Retinal pigment epithelial cell (primary cell): ENCODE data around the gene ACP4.
A peak's percentile ranks its signal among the peaks of the same experiment; 100 is the strongest.

ENCODE experiments used
- DNase-seq: peaks from one replicate; pipeline ENCODE4 v3.0.0-alpha.2; 2010; ENCODE audit warnings: low read depth
- H3K4me3 ChIP-seq: 2 replicates; pipeline ENCODE4 v1.5.1; 2011; ENCODE audit warnings: mild to moderate bottlenecking, low read length, control low read depth, moderate library complexity
- CTCF ChIP-seq: conservative IDR thresholded peaks from 2 replicates; pipeline ENCODE4 v1.5.1; 2011; ENCODE audit warnings: low read depth, low read length, control low read depth, inconsistent platforms

ACP4 gene

GRCh38 chr19:50792272-50793250 is 2.3 kb downstream of the ACP4 start:
- no peak for TF ChIP-seq CTCF
- no peak overlapping the region for H3K4me3 ChIP-seq

GRCh38 chr19:50793558-50794065 is 3.4 kb downstream of the ACP4 start:
- no peak for TF ChIP-seq CTCF
- H3K4me3 ChIP-seq: no peak overlapping the region
- no peak for DNase-seq

More at GRCh38 chr19:50792272-50793250, 2.3 kb downstream of the ACP4 start:
- DNase-seq: no peak

- no peak for DNase-seq
Observed at GRCh38 chr19:50794074-50794875, 4.1 kb downstream of the ACP4 start.

GRCh38 chr19:50794876-50795663 is 4.9 kb downstream of the ACP4 start:
- DNase-seq: no peak
- TF ChIP-seq CTCF: peak; percentile 33
- no peak overlapping the region for H3K4me3 ChIP-seq

More at GRCh38 chr19:50794074-50794875, 4.1 kb downstream of the ACP4 start:
- no peak overlapping the region for H3K4me3 ChIP-seq
- peak; percentile 30 for TF ChIP-seq CTCF

- DNase-seq: no peak
- no peak overlapping the region for H3K4me3 ChIP-seq
- no peak for TF ChIP-seq CTCF
Observed at GRCh38 chr19:50795664-50796073, 5.5 kb downstream of the ACP4 start.

GRCh38 chr19:50796128-50796633 is 6.0 kb downstream of the ACP4 start:
- no peak overlapping the region for H3K4me3 ChIP-seq
- no peak for TF ChIP-seq CTCF
- no peak for DNase-seq
